PC-3 (cell line): Measurements from ENCODE around the gene CDH12.

Experiments used
- CTCF ChIP-seq: fragments of 300-600 bp; sonication (generic); conservative IDR thresholded peaks from 2 replicates; pipeline ENCODE4 v1.5.1; 2017; ENCODE audit warnings: antibody characterized with exemption, low read depth, mild to moderate bottlenecking, low read length
- EZH2 ChIP-seq: fragments of 300-600 bp; sonication (generic); IDR thresholded peaks from one replicate; pipeline ENCODE4 v1.6.1; 2017; ENCODE audit warnings: antibody characterized with exemption, mild to moderate bottlenecking, low read length; ENCODE audit not compliant: unreplicated experiment

- no peak for TF ChIP-seq EZH2
- TF ChIP-seq CTCF: no peak
Measured at GRCh38 chr5:22751536-22751935, 101.6 kb downstream of the CDH12 start.
